Heart left ventricle (tissue), 16 donors: Measurements from ENCODE around the gene COBL. TPM values are rescaled to one million over a fixed set of nuclear protein-coding genes. Genes with fewer than 3 reads are reported as not detected.

Source experiments
- ATAC-seq, 4 donors: fragments of 200-7000 bp; cut with Tn5 transposase; one replicate each; pipeline ENCODE4 v1.9.1; 2020 to 2022; ENCODE audit warnings: moderate library complexity in 4 of 4, mild to moderate bottlenecking in 3 of 4, moderate number of reproducible peaks in 1 of 4
- DNase-seq, 5 donors: peaks; one replicate each; pipeline ENCODE4 v3.0.0-alpha.2; 2020
- H3K27ac ChIP-seq, 12 donors: fragments of 200-600 bp; sonication (generic) in 4 of 12; one replicate each; pipeline versions ENCODE4 v1.5.0 to v1.8.0; 2016 to 2022; ENCODE audit warnings: mild to moderate bottlenecking in 2 of 12
- H3K27me3 ChIP-seq, 9 donors: fragments of 200-600 bp; sonication (generic) in 2 of 9; one replicate each; pipeline versions ENCODE4 v1.5.1 to v1.8.0; 2016 to 2022; ENCODE audit warnings: mild to moderate bottlenecking in 3 of 9
- H3K36me3 ChIP-seq, 9 donors: fragments of 200-600 bp; sonication (generic) in 2 of 9; one replicate each; pipeline versions ENCODE4 v1.5.0 to v1.8.0; 2018 to 2022; ENCODE audit warnings: mild to moderate bottlenecking in 2 of 9
- H3K4me1 ChIP-seq, 12 donors: fragments of 200-600 bp; sonication (generic) in 4 of 12; one replicate each; pipeline versions ENCODE4 v1.5.0 to v1.8.0; 2016 to 2022; ENCODE audit warnings: mild to moderate bottlenecking in 3 of 12
- H3K4me3 ChIP-seq, 12 donors: fragments of 200-600 bp; sonication (generic) in 4 of 12; one replicate each; pipeline versions ENCODE4 v1.5.0 to v1.8.0; 2017 to 2022; ENCODE audit warnings: mild to moderate bottlenecking in 9 of 12, moderate library complexity in 4 of 12
- H3K9me3 ChIP-seq, 12 donors: fragments of 200-600 bp; sonication (generic) in 4 of 12; one replicate each; pipeline versions ENCODE4 v1.5.0 to v1.8.0; 2016 to 2022; ENCODE audit warnings: mild to moderate bottlenecking in 1 of 12
- POLR2A ChIP-seq, 2 donors: fragments of 450-650 bp; IDR thresholded peaks; one replicate each; pipeline ENCODE4 v1.6.1; 2017; ENCODE audit warnings: antibody characterized with exemption in 2 of 2, mild to moderate bottlenecking in 2 of 2, moderate library complexity in 2 of 2
- WGBS, 4 donors: extraction: QIAGEN DNeasy Blood & Tissue Kit in 2 of 4; methylation state at CpG; one replicate each; pipeline versions ENCODE4 v1.1.5 to v1.1.7; 2013 to 2018; 5-methylcytosine and 5-hydroxymethylcytosine counted together
- intact Hi-C, 10 donors: fragments of 100-400 bp; cut with DNase I; formaldehyde crosslinking; loops; one replicate each; pipeline versions ENCODE4 v1.11.1 to v1.14.2; 2022
- polyA plus RNA-seq, 2 donors: library from polyadenylated mRNA; stranded (reverse); fragments of 200-250 nt; gene quantifications; one replicate each; pipeline ENCODE4 v1.2.3, GENCODE V29; 2013
- total RNA-seq, 9 donors: library from RNA; depleted of rRNA in 2 of 9; stranded (reverse); fragments of >200 nt in 2 of 9; fragmentation: NEBNext Ultra II Directional in 3 of 9; extraction: Animal tissue kit (Norgen Biotek cat#: 25700) in 3 of 9; gene quantifications; one replicate each; pipeline versions ENCODE4 v1.1.0 to v1.2.4, GENCODE V29; 2016 to 2023
- TF ChIP-seq, protein P1 (sequence below), 12 donors: fragments of 200-600 bp; sonication (generic) in 4 of 12; IDR thresholded peaks; one replicate each; pipeline versions ENCODE4 v1.5.0 to v1.8.0; 2018 to 2022; ENCODE audit warnings: antibody characterized with exemption in 12 of 12, mild to moderate bottlenecking in 5 of 12
- donor health status: ischemic (EF 13 %, LVEDD 7.1; RV severe dilation, severe dysfunction).
- donor health status: healthy with polysubstance abuse.
- donor health status: DM: no; HTN: yes; CAD: no.
- donor health status: DM: no; HTN: no; CAD: no.
- donor health status: ischemic (EF 25% LVEDD 6.9; RV normal size, moderate dysfunction).
- donor health status: ischemic (EF 25% LVEDD 5.7; RV mildly dilated, moderate dysfunction).
- donor health status: healthy.
- donor health status: DM: yes; HTN: yes; CAD: no.
- donor health status: ischemic (EF 35%, LVEDD 5.7; RV mildly dilated, moderate dysfunction).
- donor health status: nonischemic (EF 11% LVEDD 7.7; RV severe dilation, severe dysfunction).
- donor health status: DM: yes; HTN: yes; CAD: no.
- donor health status: PGD.
- donor health status: ischemic (EF 29% LVEDD 5.4; RV normal size, mild dysfunction).
- donor health status: nonischemic (EF 23%, LVEDD 6.1; RV moderate dilation, normal function).

COBL gene
- total and polyA plus RNA-seq, 11 donors: 25.9 to 123 (median 80.4) TPM

DNA sequence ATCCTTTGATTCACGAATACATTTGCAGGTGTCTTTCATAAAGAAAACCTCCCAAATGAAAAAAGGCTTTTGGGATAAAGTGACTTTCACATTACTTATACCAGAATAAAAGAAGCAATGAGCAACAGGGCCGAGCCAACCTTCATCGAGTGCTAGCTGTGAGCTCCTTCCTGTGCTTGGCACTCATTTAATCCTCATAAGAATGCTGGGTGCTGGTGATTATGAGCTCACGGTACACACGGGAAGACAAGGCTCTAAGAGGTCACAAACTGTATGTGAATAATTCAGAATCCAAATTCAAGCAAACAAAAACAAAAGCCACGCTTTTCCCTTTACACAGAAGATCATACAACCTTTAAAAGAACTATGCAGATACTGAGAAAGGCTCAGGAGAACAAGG, 156.2 kb downstream of the COBL start:
- H3K9me3 ChIP-seq: no peaks in the 10 kb centered on the region
- H3K4me3 ChIP-seq: no peak overlapping the region
- ATAC-seq: no peak
- H3K4me1 ChIP-seq: peaks cover 0 to 17% (median 2%) of the 10 kb centered on the region in 12 donors
- peaks cover 0 to 7% (median 0%) of the 10 kb centered on the region in 9 donors for H3K27me3 ChIP-seq
- no peak for DNase-seq
- intact Hi-C loops: loop anchor here in 9 of 10 donors (2.0 to 10.0 kb wide), 8 partner anchors 207 to 1068 kb away; partner anchors contain the start of gene ZPBP (in 2 of the 9)
- H3K36me3 ChIP-seq: no peaks in the 10 kb centered on the region
- H3K27ac ChIP-seq: no peak overlapping the region
- TF ChIP-seq POLR2A (IDR thresholded peaks at IDR 0.05): no peak
- TF ChIP-seq, protein P1, sequence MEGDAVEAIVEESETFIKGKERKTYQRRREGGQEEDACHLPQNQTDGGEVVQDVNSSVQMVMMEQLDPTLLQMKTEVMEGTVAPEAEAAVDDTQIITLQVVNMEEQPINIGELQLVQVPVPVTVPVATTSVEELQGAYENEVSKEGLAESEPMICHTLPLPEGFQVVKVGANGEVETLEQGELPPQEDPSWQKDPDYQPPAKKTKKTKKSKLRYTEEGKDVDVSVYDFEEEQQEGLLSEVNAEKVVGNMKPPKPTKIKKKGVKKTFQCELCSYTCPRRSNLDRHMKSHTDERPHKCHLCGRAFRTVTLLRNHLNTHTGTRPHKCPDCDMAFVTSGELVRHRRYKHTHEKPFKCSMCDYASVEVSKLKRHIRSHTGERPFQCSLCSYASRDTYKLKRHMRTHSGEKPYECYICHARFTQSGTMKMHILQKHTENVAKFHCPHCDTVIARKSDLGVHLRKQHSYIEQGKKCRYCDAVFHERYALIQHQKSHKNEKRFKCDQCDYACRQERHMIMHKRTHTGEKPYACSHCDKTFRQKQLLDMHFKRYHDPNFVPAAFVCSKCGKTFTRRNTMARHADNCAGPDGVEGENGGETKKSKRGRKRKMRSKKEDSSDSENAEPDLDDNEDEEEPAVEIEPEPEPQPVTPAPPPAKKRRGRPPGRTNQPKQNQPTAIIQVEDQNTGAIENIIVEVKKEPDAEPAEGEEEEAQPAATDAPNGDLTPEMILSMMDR (IDR thresholded peaks at IDR 0.05): no peak
- 61 to 78% (median 68%) methylated on average over 6 of the region's 6 CpGs for WGBS, 4 donors

DNA sequence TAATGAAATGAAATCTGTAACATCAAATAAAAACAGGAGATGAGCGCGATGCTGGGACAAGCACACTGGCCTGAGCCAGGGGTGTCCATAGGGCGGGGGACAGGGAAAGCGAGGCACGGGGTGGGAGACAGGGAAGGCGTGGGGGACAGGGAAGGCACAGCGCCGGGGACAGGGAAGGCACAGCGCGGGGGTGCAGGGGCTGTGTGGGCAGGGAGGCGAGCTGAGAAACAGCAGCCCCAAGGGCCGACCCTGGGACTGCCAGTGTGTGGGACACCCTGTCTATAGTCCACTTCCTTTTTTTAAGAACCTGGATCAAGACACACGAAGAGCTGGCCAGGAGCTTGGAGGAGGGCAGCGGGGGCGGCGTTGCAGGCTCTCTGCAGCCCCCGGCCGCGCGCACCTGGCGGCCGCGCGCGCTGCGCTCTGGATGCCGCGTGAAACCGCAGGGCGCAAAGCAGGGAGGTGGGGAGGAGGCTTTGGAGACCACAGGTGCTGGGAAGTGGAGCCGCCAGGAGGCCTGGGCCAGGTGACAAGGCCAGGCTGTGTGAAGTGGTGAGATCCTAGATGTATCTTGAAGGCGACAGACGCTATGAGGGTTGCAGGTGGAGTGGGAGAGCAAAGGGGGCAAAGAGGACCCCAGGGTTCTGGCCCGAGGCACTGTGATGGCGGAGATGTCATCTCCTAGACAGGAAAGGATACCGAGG, 157.7 kb downstream of the COBL start:
- peaks cover 0 to 17% (median 2%) of the 10 kb centered on the region in 12 donors for H3K4me1 ChIP-seq
- 74 to 87% (median 82%) methylated on average over 34 to 36 of the region's 36 CpGs for WGBS, 4 donors
- no peak overlapping the region for H3K27ac ChIP-seq
- ATAC-seq: no peak
- intact Hi-C loops: loop anchor here in 5 of 10 donors (5.0 to 10.0 kb wide), 5 partner anchors 544 to 1017 kb away; partner anchors contain the start of gene FIGNL1 (in 1 of the 5)
- H3K9me3 ChIP-seq: no peaks in the 10 kb centered on the region
- no peaks in the 10 kb centered on the region for H3K36me3 ChIP-seq
- no peak overlapping the region for H3K4me3 ChIP-seq
- no peak for TF ChIP-seq POLR2A (IDR thresholded peaks at IDR 0.05)
- TF ChIP-seq, protein P1 (IDR thresholded peaks at IDR 0.05): no peak
- no peak for DNase-seq
- H3K27me3 ChIP-seq: peaks cover 0 to 7% (median 0%) of the 10 kb centered on the region in 9 donors

DNA sequence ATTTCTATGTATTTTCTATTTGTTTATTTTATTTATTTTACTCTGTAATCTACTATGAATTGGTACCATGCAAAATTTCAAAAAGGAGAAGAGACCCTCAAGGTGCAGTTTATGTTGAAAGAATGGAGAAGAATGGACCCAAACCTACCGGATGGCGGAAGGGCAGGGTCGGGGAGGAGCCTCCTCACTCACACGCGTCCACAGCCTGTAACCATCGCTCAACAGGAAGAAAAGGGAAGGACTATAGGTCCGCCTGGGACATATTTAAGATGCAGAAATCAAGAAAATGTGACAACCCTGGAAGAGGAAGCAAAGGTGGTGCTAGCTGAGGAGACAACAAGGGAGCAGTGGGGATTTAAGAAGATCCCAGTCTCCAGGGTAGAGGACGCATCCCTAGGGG, 158.4 kb downstream of the COBL start:
- 67 to 78% (median 71%) methylated on average over 8 of the region's 8 CpGs for WGBS, 4 donors
- Histone ChIP-seq H3K9me3 (no peaks in the 10 kb centered on the region), H3K36me3 (no peaks in the 10 kb centered on the region), H3K4me1 (peaks cover 0 to 16% (median 2%) of the 10 kb centered on the region in 12 donors), H3K27me3 (peaks cover 0 to under 1% (median 0%) of the 10 kb centered on the region in 9 donors), H3K4me3 (no peak overlapping the region), H3K27ac (no peak overlapping the region)
- intact Hi-C loops: loop anchor here in 5 of 10 donors (5.0 to 10.0 kb wide), 5 partner anchors 543 to 1016 kb away; partner anchors contain the start of gene FIGNL1 (in 1 of the 5)
- ATAC-seq: no peak
- DNase-seq: no peak
- TF ChIP-seq POLR2A (IDR thresholded peaks at IDR 0.05): no peak
- TF ChIP-seq, protein P1 (IDR thresholded peaks at IDR 0.05): no peak

DNA sequence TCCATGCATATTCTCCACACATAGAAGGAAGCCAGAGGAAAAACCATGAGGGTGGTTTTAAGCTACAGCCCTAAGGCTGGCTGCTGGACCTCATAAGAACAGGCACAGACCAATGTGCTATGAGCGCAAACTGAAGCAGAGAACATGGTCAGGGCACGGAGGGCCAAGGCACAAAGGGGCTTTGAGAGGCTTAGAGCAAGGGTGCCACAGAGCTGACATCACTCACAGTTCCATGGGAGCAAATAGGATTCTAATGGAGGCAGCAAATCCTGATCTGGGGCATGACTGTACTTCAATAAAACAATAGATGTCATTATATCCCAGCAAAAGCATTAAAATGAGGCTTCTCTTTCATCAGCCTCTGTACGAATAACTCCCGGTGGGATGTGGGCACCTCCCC, 162.4 kb downstream of the COBL start:
- Histone ChIP-seq H3K9me3 (no peaks in the 10 kb centered on the region), H3K4me1 (peaks cover 0 to 9% (median 0%) of the 10 kb centered on the region in 12 donors), H3K36me3 (no peaks in the 10 kb centered on the region), H3K27me3 (no peaks in the 10 kb centered on the region), H3K4me3 (no peak overlapping the region), H3K27ac (no peak overlapping the region)
- intact Hi-C loops: loop anchor here in 4 of 10 donors (10.0 kb wide), 3 partner anchors 539 to 949 kb away; no protein-coding TSS in a partner anchor
- no peak for TF ChIP-seq POLR2A (IDR thresholded peaks at IDR 0.05)
- TF ChIP-seq, protein P1 (IDR thresholded peaks at IDR 0.05): no peak
- ATAC-seq (no peak), DNase-seq (no peak)
- WGBS, 4 donors: 90 to 96% (median 92%) methylated on average over 4 of the region's 4 CpGs
